Measurements from ENCODE around the gene SIX1. TPM values are rescaled to one million over a fixed set of nuclear protein-coding genes. Genes with fewer than 3 reads are reported as not detected.

SIX1 gene
- total RNA-seq, 1 experiment from 2014 or later: 0.59 TPM

GRCh38 chr14:60653701-60654161 lies 4.5 kb upstream of the SIX1 start:
- peaks cover 74% of the 10 kb centered on the region for H3K4me1 Mint-ChIP-seq
- H3K9me3 Mint-ChIP-seq: no peaks in the 10 kb centered on the region
- CTCF ChIA-PET: interaction anchor here (0.9 to 2.3 kb wide), 7 partner anchors 10 to 70 kb away, joined by 3 to 12 read pairs (median 5); partner anchors contain the start of gene SIX4
- POLR2A ChIA-PET: interaction anchor here (1.0 to 1.5 kb wide), 3 partner anchors 12 to 601 kb away, joined by 3 to 5 read pairs (median 5); no protein-coding TSS in a partner anchor
- H3K27ac Mint-ChIP-seq: no peak overlapping the region
- DNase-seq (ENCODE audit: low spot score): no peak
- H3K27me3 Mint-ChIP-seq (ENCODE audit: low read depth): peaks cover 99% of the 10 kb centered on the region
- no peak for ATAC-seq
- peak overlapping the region; percentile 75 for H3K4me3 Mint-ChIP-seq
- no peaks in the 10 kb centered on the region for H3K36me3 Mint-ChIP-seq
- TF ChIP-seq TEAD4 (CRISPR knock-in tag; IDR thresholded peaks at IDR 0.05) (no peak), RELA (CRISPR knock-in tag; IDR thresholded peaks at IDR 0.05; ENCODE audit: borderline replicate concordance) (no peak), ZSCAN18 (CRISPR knock-in tag; IDR thresholded peaks at IDR 0.05) (no peak), ZNF121 (CRISPR knock-in tag; IDR thresholded peaks at IDR 0.05) (no peak), GTF2I (CRISPR knock-in tag; conservative IDR thresholded peaks at IDR 0.05) (no peak), SMAD3 (CRISPR knock-in tag; IDR thresholded peaks at IDR 0.05; ENCODE audit: borderline replicate concordance) (no peak), ELF4 (CRISPR knock-in tag; IDR thresholded peaks at IDR 0.05; ENCODE audit: low read depth) (no peak), ZNF219 (CRISPR knock-in tag; IDR thresholded peaks at IDR 0.05; ENCODE audit: borderline replicate concordance) (no peak), MXD4 (CRISPR knock-in tag; IDR thresholded peaks at IDR 0.05; ENCODE audit: borderline replicate concordance) (no peak), MLX (CRISPR knock-in tag; IDR thresholded peaks at IDR 0.05) (no peak), ZNF423 (CRISPR knock-in tag; IDR thresholded peaks at IDR 0.05) (no peak), IRF2 (CRISPR knock-in tag; IDR thresholded peaks at IDR 0.05; ENCODE audit: borderline replicate concordance, low read depth) (no peak)
- TF ChIP-seq, protein P1, sequence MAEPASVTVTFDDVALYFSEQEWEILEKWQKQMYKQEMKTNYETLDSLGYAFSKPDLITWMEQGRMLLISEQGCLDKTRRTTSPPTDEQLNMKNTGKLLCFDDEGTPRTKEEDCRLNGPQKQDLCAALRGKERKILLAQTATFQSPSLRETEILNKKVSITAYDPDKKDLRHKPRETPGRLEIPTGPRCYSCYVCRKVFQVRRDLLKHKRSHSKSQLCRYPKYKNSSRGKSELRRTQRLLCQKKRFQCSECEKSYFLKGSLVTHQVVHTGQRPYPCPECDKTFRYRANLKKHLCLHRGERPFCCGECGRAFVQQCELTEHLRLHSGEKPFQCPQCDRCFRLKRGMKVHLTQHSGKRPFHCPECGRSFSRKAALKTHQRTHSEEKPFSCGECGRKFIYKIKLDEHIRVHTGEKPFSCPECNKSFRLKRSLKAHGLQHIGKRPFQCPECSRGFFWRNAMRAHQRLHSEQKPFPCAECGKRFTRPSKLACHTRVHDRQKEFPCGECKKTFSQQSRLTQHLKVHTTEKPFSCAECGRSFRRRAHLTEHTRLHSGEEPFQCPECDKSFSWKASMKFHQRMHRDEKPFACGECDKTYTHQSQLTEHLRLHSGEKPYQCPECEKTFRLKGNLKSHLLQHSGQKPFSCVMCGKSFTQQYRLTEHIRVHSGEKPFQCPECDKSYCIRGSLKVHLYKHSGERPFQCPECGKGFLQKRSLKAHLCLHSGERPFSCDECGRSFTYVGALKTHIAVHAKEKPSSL (CRISPR knock-in tag; conservative IDR thresholded peaks at IDR 0.05): no peak
- TF ChIP-seq, protein P2, sequence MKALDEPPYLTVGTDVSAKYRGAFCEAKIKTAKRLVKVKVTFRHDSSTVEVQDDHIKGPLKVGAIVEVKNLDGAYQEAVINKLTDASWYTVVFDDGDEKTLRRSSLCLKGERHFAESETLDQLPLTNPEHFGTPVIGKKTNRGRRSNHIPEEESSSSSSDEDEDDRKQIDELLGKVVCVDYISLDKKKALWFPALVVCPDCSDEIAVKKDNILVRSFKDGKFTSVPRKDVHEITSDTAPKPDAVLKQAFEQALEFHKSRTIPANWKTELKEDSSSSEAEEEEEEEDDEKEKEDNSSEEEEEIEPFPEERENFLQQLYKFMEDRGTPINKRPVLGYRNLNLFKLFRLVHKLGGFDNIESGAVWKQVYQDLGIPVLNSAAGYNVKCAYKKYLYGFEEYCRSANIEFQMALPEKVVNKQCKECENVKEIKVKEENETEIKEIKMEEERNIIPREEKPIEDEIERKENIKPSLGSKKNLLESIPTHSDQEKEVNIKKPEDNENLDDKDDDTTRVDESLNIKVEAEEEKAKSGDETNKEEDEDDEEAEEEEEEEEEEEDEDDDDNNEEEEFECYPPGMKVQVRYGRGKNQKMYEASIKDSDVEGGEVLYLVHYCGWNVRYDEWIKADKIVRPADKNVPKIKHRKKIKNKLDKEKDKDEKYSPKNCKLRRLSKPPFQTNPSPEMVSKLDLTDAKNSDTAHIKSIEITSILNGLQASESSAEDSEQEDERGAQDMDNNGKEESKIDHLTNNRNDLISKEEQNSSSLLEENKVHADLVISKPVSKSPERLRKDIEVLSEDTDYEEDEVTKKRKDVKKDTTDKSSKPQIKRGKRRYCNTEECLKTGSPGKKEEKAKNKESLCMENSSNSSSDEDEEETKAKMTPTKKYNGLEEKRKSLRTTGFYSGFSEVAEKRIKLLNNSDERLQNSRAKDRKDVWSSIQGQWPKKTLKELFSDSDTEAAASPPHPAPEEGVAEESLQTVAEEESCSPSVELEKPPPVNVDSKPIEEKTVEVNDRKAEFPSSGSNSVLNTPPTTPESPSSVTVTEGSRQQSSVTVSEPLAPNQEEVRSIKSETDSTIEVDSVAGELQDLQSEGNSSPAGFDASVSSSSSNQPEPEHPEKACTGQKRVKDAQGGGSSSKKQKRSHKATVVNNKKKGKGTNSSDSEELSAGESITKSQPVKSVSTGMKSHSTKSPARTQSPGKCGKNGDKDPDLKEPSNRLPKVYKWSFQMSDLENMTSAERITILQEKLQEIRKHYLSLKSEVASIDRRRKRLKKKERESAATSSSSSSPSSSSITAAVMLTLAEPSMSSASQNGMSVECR (CRISPR knock-in tag; IDR thresholded peaks at IDR 0.05; ENCODE audit: borderline replicate concordance): no peak
- TF ChIP-seq, protein P3, sequence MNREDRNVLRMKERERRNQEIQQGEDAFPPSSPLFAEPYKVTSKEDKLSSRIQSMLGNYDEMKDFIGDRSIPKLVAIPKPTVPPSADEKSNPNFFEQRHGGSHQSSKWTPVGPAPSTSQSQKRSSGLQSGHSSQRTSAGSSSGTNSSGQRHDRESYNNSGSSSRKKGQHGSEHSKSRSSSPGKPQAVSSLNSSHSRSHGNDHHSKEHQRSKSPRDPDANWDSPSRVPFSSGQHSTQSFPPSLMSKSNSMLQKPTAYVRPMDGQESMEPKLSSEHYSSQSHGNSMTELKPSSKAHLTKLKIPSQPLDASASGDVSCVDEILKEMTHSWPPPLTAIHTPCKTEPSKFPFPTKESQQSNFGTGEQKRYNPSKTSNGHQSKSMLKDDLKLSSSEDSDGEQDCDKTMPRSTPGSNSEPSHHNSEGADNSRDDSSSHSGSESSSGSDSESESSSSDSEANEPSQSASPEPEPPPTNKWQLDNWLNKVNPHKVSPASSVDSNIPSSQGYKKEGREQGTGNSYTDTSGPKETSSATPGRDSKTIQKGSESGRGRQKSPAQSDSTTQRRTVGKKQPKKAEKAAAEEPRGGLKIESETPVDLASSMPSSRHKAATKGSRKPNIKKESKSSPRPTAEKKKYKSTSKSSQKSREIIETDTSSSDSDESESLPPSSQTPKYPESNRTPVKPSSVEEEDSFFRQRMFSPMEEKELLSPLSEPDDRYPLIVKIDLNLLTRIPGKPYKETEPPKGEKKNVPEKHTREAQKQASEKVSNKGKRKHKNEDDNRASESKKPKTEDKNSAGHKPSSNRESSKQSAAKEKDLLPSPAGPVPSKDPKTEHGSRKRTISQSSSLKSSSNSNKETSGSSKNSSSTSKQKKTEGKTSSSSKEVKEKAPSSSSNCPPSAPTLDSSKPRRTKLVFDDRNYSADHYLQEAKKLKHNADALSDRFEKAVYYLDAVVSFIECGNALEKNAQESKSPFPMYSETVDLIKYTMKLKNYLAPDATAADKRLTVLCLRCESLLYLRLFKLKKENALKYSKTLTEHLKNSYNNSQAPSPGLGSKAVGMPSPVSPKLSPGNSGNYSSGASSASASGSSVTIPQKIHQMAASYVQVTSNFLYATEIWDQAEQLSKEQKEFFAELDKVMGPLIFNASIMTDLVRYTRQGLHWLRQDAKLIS (CRISPR knock-in tag; IDR thresholded peaks at IDR 0.05; ENCODE audit: borderline replicate concordance): no peak

All from WTC11 (cell line).